ENCODE measurements around the gene RMDN2.

Gene RMDN2

DNA sequence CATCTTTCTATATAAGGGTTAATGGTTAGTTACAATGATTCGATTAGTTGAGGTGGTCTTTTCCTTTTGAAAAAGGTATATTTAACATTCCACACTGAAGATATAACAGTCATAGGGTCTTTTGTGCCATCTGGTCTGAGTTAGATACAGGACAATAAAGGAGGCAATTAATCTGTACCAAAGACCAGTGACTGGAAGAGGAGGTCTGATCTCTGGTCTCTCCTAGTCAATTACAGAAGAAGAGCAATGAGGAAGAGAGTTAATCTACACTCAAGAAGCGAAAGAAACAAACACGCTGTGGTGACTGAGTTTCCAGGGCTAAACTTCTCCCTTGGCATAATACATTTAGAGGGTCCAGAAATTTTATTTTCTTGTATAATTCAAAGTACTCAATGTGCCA lies 20.7 kb upstream of the RMDN2 start:
- H3K4me2 ChIP-seq (ENCODE audit: insufficient read depth, low read length): no peak overlapping the region
- no peak overlapping the region for H3K9ac ChIP-seq (ENCODE audit: low read depth, low read length)
- no peak overlapping the region for H2AFZ ChIP-seq (ENCODE audit: low read depth, low read length)

DNA sequence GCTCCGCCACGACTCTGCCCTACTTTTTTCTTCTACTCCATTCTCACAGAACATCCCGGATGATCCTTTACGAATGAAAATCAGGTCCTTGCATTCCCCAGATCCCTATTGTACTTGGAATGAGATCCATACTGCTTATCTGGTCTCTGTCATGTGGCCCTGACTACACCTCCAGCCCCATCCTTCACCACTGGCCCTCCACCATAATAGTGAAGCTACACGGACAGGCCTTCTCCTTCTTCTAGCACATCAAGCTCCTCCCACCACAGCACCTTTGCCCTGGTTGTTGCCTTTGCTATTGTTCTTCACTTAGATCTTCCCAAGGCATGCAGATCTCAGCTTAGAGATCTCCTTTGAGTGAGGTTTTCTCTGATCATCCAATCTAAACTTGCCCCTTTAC lies 20.1 kb upstream of the RMDN2 start:
- no peaks in the 10 kb centered on the region for H3K79me2 ChIP-seq (ENCODE audit: insufficient read depth, low read length)
- H4K20me1 ChIP-seq (ENCODE audit: insufficient read depth, low read length): no peaks in the 10 kb centered on the region
- H2AFZ ChIP-seq (ENCODE audit: low read depth, low read length): no peak overlapping the region
- H3K27ac ChIP-seq (ENCODE audit: low read length): no peak overlapping the region
- H3K27me3 ChIP-seq (ENCODE audit: insufficient read depth, low read length, poor library complexity): peaks cover 5% of the 10 kb centered on the region
- H3K9ac ChIP-seq (ENCODE audit: low read depth, low read length): no peak overlapping the region
- ATAC-seq (ENCODE audit: insufficient read depth, low read depth) (no peak), DNase-seq (no peak)
- no peak for TF ChIP-seq EZH2 (IDR thresholded peaks at IDR 0.05; ENCODE audit: borderline replicate concordance, low read depth, low read length, severe bottlenecking)
- TF ChIP-seq, protein P1, sequence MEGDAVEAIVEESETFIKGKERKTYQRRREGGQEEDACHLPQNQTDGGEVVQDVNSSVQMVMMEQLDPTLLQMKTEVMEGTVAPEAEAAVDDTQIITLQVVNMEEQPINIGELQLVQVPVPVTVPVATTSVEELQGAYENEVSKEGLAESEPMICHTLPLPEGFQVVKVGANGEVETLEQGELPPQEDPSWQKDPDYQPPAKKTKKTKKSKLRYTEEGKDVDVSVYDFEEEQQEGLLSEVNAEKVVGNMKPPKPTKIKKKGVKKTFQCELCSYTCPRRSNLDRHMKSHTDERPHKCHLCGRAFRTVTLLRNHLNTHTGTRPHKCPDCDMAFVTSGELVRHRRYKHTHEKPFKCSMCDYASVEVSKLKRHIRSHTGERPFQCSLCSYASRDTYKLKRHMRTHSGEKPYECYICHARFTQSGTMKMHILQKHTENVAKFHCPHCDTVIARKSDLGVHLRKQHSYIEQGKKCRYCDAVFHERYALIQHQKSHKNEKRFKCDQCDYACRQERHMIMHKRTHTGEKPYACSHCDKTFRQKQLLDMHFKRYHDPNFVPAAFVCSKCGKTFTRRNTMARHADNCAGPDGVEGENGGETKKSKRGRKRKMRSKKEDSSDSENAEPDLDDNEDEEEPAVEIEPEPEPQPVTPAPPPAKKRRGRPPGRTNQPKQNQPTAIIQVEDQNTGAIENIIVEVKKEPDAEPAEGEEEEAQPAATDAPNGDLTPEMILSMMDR (IDR thresholded peaks at IDR 0.05; ENCODE audit: borderline replicate concordance, extremely low read depth, low read length, poor library complexity, severe bottlenecking): no peak
- H3K4me2 ChIP-seq (ENCODE audit: insufficient read depth, low read length): no peak overlapping the region
- H3K36me3 ChIP-seq (ENCODE audit: insufficient read depth, low read length): no peaks in the 10 kb centered on the region
- no peak overlapping the region for H3K4me3 ChIP-seq (ENCODE audit: low read depth in 1 of 2, low read length in 2 of 2)
- no peaks in the 10 kb centered on the region for H3K9me3 ChIP-seq (ENCODE audit: insufficient read depth, low read length, severe bottlenecking)
- H3K4me1 ChIP-seq (ENCODE audit: insufficient read depth, low read length): no peaks in the 10 kb centered on the region

More for the DNA sequence above, 20.7 kb upstream of the RMDN2 start:
- no peaks in the 10 kb centered on the region for H3K36me3 ChIP-seq (ENCODE audit: insufficient read depth, low read length)
- no peak overlapping the region for H3K27ac ChIP-seq (ENCODE audit: low read length)
- H3K27me3 ChIP-seq (ENCODE audit: insufficient read depth, low read length, poor library complexity): peaks cover 5% of the 10 kb centered on the region
- TF ChIP-seq, protein P1 (IDR thresholded peaks at IDR 0.05; ENCODE audit: borderline replicate concordance, extremely low read depth, low read length, poor library complexity, severe bottlenecking): no peak
- TF ChIP-seq EZH2 (IDR thresholded peaks at IDR 0.05; ENCODE audit: borderline replicate concordance, low read depth, low read length, severe bottlenecking): no peak
- no peaks in the 10 kb centered on the region for H3K9me3 ChIP-seq (ENCODE audit: insufficient read depth, low read length, severe bottlenecking)
- ATAC-seq (ENCODE audit: insufficient read depth, low read depth) (no peak), DNase-seq (no peak)
- H3K4me1 ChIP-seq (ENCODE audit: insufficient read depth, low read length): no peaks in the 10 kb centered on the region
- no peak overlapping the region for H3K4me3 ChIP-seq (ENCODE audit: low read depth in 1 of 2, low read length in 2 of 2)
- H3K79me2 ChIP-seq (ENCODE audit: insufficient read depth, low read length): no peaks in the 10 kb centered on the region
- H4K20me1 ChIP-seq (ENCODE audit: insufficient read depth, low read length): no peaks in the 10 kb centered on the region

DNA sequence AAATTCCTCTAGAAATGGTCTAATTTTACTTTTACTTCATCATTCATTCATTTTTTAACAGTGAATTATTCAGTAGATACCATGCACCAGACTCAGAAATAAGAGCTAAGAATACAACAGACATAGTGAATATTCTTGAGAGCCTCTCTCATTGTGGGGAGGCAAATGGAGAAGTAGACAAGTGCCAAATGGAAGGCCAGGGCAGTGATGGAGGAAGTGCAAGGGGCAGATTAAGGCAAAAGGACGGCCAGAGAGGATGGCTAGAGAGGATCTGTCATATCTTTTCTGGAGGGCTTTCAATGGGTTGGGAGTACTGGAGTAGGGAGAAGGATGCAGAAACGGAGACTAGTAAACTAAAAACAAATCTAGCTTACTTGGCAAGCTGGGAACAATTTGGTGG lies 19.0 kb upstream of the RMDN2 start:
- TF ChIP-seq, protein P1 (IDR thresholded peaks at IDR 0.05; ENCODE audit: borderline replicate concordance, extremely low read depth, low read length, poor library complexity, severe bottlenecking): no peak
- no peak for TF ChIP-seq EZH2 (IDR thresholded peaks at IDR 0.05; ENCODE audit: borderline replicate concordance, low read depth, low read length, severe bottlenecking)
- no peak overlapping the region for H2AFZ ChIP-seq (ENCODE audit: low read depth, low read length)
- DNase-seq: no peak
- no peak overlapping the region for H3K9ac ChIP-seq (ENCODE audit: low read depth, low read length)
- ATAC-seq (ENCODE audit: insufficient read depth, low read depth): no peak
- H3K4me1 ChIP-seq (ENCODE audit: insufficient read depth, low read length): no peaks in the 10 kb centered on the region
- H3K79me2 ChIP-seq (ENCODE audit: insufficient read depth, low read length): no peaks in the 10 kb centered on the region
- no peaks in the 10 kb centered on the region for H4K20me1 ChIP-seq (ENCODE audit: insufficient read depth, low read length)
- H3K9me3 ChIP-seq (ENCODE audit: insufficient read depth, low read length, severe bottlenecking): no peaks in the 10 kb centered on the region
- H3K27me3 ChIP-seq (ENCODE audit: insufficient read depth, low read length, poor library complexity): peaks cover 6% of the 10 kb centered on the region
- no peak overlapping the region for H3K4me2 ChIP-seq (ENCODE audit: insufficient read depth, low read length)
- H3K4me3 ChIP-seq (ENCODE audit: low read depth in 1 of 2, low read length in 2 of 2): no peak overlapping the region
- H3K27ac ChIP-seq (ENCODE audit: low read length): no peak overlapping the region
- H3K36me3 ChIP-seq (ENCODE audit: insufficient read depth, low read length): no peaks in the 10 kb centered on the region
